H1 (cell line): ENCODE results near the gene ETV7. TPM values are rescaled to one million over a fixed set of nuclear protein-coding genes. Genes with fewer than 3 reads are reported as not detected.

ENCODE experiments used
- CTCF ChIA-PET: fragments of 300-600 bp; sonication (Branson Sonifier 250); formaldehyde crosslinking; loops from one replicate; lab custom pipeline; 2021; ENCODE audit not compliant: partially characterized antibody; lab: Charles Lee
- POLR2A ChIA-PET: fragments of 300-600 bp; sonication (Branson Sonifier 250); formaldehyde crosslinking; loops from one replicate; lab custom pipeline; 2021; ENCODE audit warnings: inconsistent platforms; ENCODE audit not compliant: partially characterized antibody; lab: Charles Lee
- DNase-seq, 2 experiments: peaks; one replicate each; pipeline versions ENCODE4 v3.0.0 to v3.0.0-alpha.2; 2010 to 2022; ENCODE audit warnings: low spot score in 2 of 2, low read depth in 1 of 2, mixed read lengths in 1 of 2
- FAIRE-seq: peaks from 2 replicates; lab custom pipeline; 2011; peaks lifted over from hg19 to GRCh38; lab: Jason Lieb, UNC
- H2AFZ ChIP-seq: 2 replicates; pipeline ENCODE4 v1.8.1; 2012; ENCODE audit warnings: low read length, inconsistent platforms
- H2AK5ac ChIP-seq: 2 replicates; pipeline ENCODE4 v1.6.1; 2013; ENCODE audit warnings: low read depth, low read length
- H2BK120ac ChIP-seq: replicated peaks from 2 replicates; pipeline ENCODE3; 2013; ENCODE audit warnings: low read depth, low read length, inconsistent platforms
- H2BK12ac ChIP-seq: 2 replicates; pipeline ENCODE4 v1.6.1; 2013; ENCODE audit warnings: low read depth, low read length
- H2BK15ac ChIP-seq: 2 replicates; pipeline ENCODE4 v1.6.1; 2013; ENCODE audit warnings: low read length
- H2BK20ac ChIP-seq: 2 replicates; pipeline ENCODE4 v1.6.1; 2013; ENCODE audit warnings: low read length
- H2BK5ac ChIP-seq: 2 replicates; pipeline ENCODE4 v1.6.1; 2013; ENCODE audit warnings: low read depth, low read length
- H3K14ac ChIP-seq: 2 replicates; pipeline ENCODE4 v1.6.1; 2013; ENCODE audit warnings: inconsistent platforms; ENCODE audit not compliant: insufficient read length
- H3K18ac ChIP-seq: 2 replicates; pipeline ENCODE4 v1.6.1; 2013; ENCODE audit warnings: low read length; ENCODE audit errors: extremely low read depth
- H3K23ac ChIP-seq: 2 replicates; pipeline ENCODE4 v1.6.1; 2013; ENCODE audit warnings: inconsistent platforms; ENCODE audit not compliant: insufficient read length
- H3K23me2 ChIP-seq: 2 replicates; pipeline ENCODE4 v1.6.1; 2013; ENCODE audit warnings: low read depth, low read length
- H3K27ac ChIP-seq: 2 replicates; pipeline ENCODE4 v1.6.1; 2011; ENCODE audit warnings: low read depth, low read length, inconsistent platforms
- H3K27me3 ChIP-seq, 4 experiments: replicated peaks in 1 of 4; 1 replicate in 1 of 4; 2 replicates in 3 of 4; pipeline versions ENCODE4 v1.6.1 to v1.8.1; 2011 to 2013; ENCODE audit warnings: low read length in 3 of 4, mild to moderate bottlenecking in 3 of 4, inconsistent platforms in 2 of 4, mixed read lengths in 2 of 4, moderate library complexity in 1 of 4; ENCODE audit not compliant: control insufficient read depth in 3 of 4, insufficient read depth in 3 of 4; ENCODE audit errors: extremely low read depth in 1 of 4
- H3K36me3 ChIP-seq, 4 experiments: 2 replicates each; pipeline versions ENCODE4 v1.6.1 to v1.8.1; 2011 to 2013; ENCODE audit warnings: mild to moderate bottlenecking in 4 of 4, low read length in 3 of 4, moderate library complexity in 2 of 4, control low read depth in 1 of 4, inconsistent platforms in 1 of 4; ENCODE audit not compliant: insufficient read depth in 4 of 4, control insufficient read depth in 2 of 4
- H3K4ac ChIP-seq: replicated peaks from 2 replicates; pipeline ENCODE3; 2013; ENCODE audit warnings: low read length, low read depth, mixed read lengths, inconsistent platforms; ENCODE audit not compliant: insufficient read length
- H3K4me1 ChIP-seq, 4 experiments: replicated peaks in 1 of 4; 1 replicate in 1 of 4; 2 replicates in 3 of 4; pipeline versions ENCODE4 v1.6.1 to v1.8.1; 2011 to 2013; ENCODE audit warnings: low read length in 3 of 4, inconsistent platforms in 2 of 4, mixed read lengths in 1 of 4; ENCODE audit not compliant: insufficient read depth in 4 of 4, control insufficient read depth in 3 of 4
- H3K4me2 ChIP-seq, 2 experiments: 2 replicates each; pipeline versions ENCODE4 v1.6.1 to v1.8.1; 2011 to 2013; ENCODE audit warnings: low read depth in 2 of 2, low read length in 2 of 2, control low read depth in 1 of 2, inconsistent platforms in 1 of 2, mild to moderate bottlenecking in 1 of 2; ENCODE audit not compliant: insufficient read depth in 1 of 2
- H3K4me3 ChIP-seq, 4 experiments: fragments of 200-600, 300-600 bp in 1 of 4; sonication (generic), shearing (Covaris generic), sonication (Bioruptor Twin) in 1 of 4; 2 replicates each; pipeline versions ENCODE4 v1.5.1 to v1.8.1; 2011 to 2016; ENCODE audit warnings: low read length in 4 of 4, low read depth in 3 of 4, control low read depth in 2 of 4, inconsistent platforms in 2 of 4, mild to moderate bottlenecking in 2 of 4, mixed read lengths in 1 of 4, moderate library complexity in 1 of 4; ENCODE audit not compliant: insufficient read depth in 2 of 4; ENCODE audit errors: extremely low read depth in 1 of 4
- H3K56ac ChIP-seq: replicated peaks from 2 replicates; pipeline ENCODE3; 2013; ENCODE audit warnings: low read depth, mild to moderate bottlenecking, mixed read lengths, low read length, inconsistent platforms; ENCODE audit not compliant: insufficient read length
- H3K79me1 ChIP-seq: 2 replicates; pipeline ENCODE4 v1.6.1; 2013; ENCODE audit warnings: low read depth, low read length, control low read depth
- H3K79me2 ChIP-seq, 2 experiments: 2 replicates each; pipeline versions ENCODE4 v1.6.1 to v1.8.1; 2012 to 2013; ENCODE audit warnings: low read length in 2 of 2, mild to moderate bottlenecking in 2 of 2, inconsistent platforms in 1 of 2; ENCODE audit not compliant: insufficient read depth in 2 of 2, control insufficient read depth in 1 of 2
- H3K9ac ChIP-seq, 4 experiments: replicated peaks in 1 of 4; 1 replicate in 1 of 4; 2 replicates in 3 of 4; pipeline versions ENCODE4 v1.6.1 to v1.8.1; 2011 to 2013; ENCODE audit warnings: low read depth in 3 of 4, low read length in 3 of 4, control low read depth in 2 of 4, mild to moderate bottlenecking in 2 of 4, moderate library complexity in 2 of 4, inconsistent platforms in 1 of 4; ENCODE audit errors: extremely low read depth in 1 of 4
- H3K9me3 ChIP-seq, 2 experiments: 2 replicates each; pipeline versions ENCODE4 v1.6.1 to v1.8.1; 2012 to 2013; ENCODE audit warnings: mild to moderate bottlenecking in 2 of 2, moderate library complexity in 2 of 2, control low read depth in 1 of 2, inconsistent platforms in 1 of 2, low read depth in 1 of 2, low read length in 1 of 2, mixed read lengths in 1 of 2; ENCODE audit not compliant: insufficient read depth in 2 of 2
- H4K20me1 ChIP-seq, 2 experiments: replicated peaks in 1 of 2; 2 replicates each; pipeline versions ENCODE3 to v1.8.1; 2011 to 2013; ENCODE audit warnings: inconsistent platforms in 2 of 2, low read length in 2 of 2, mild to moderate bottlenecking in 1 of 2; ENCODE audit not compliant: insufficient read depth in 2 of 2, control insufficient read depth in 1 of 2
- H4K5ac ChIP-seq: 2 replicates; pipeline ENCODE4 v1.6.1; 2013; ENCODE audit warnings: low read length, low read depth, mixed read lengths, inconsistent platforms; ENCODE audit not compliant: insufficient read length
- H4K8ac ChIP-seq: 2 replicates; pipeline ENCODE4 v1.8.0; 2013; ENCODE audit warnings: mild to moderate bottlenecking, moderate library complexity, low read length, inconsistent platforms; ENCODE audit not compliant: insufficient read depth; ENCODE audit errors: extremely low read depth
- H4K91ac ChIP-seq: replicated peaks from 2 replicates; pipeline ENCODE3; 2013; ENCODE audit warnings: low read length, mixed read lengths, inconsistent platforms; ENCODE audit not compliant: insufficient read length
- CREB1 ChIP-seq: IDR thresholded peaks from 2 replicates; pipeline ENCODE4 v1.6.1; 2012; ENCODE audit warnings: inconsistent platforms
- NANOG ChIP-seq: IDR thresholded peaks from 2 replicates; pipeline ENCODE4 v1.6.1; 2011; ENCODE audit warnings: low read length, low read depth, mild to moderate bottlenecking, inconsistent platforms; ENCODE audit not compliant: insufficient read depth, poor library complexity, severe bottlenecking
- RBBP5 ChIP-seq: IDR thresholded peaks from 2 replicates; pipeline ENCODE4 v1.7.1; 2012; ENCODE audit warnings: low read depth, mild to moderate bottlenecking, inconsistent platforms, low read length, moderate library complexity, borderline replicate concordance
- SIN3A ChIP-seq, 2 experiments: IDR thresholded peaks in 1 of 2; conservative IDR thresholded peaks in 1 of 2; 2 replicates each; pipeline ENCODE4 v1.6.1; 2011 to 2012; ENCODE audit warnings: low read length in 2 of 2, improper control_type of control experiment in 1 of 2, low read depth in 1 of 2, mild to moderate bottlenecking in 1 of 2
- WGBS, 2 experiments: shearing (Covaris generic) in 1 of 2; methylation state at CpG; one replicate each; pipeline versions ENCODE4 v1.1.6 to v1.1.7; 2013 to 2015; ENCODE audit warnings: low lambda C conversion rate in 2 of 2, mixed read lengths in 2 of 2, inconsistent platforms in 1 of 2, low coverage in 1 of 2, missing lambda C conversion rate in 1 of 2; ENCODE audit not compliant: insufficient replicate concordance in 2 of 2, insufficient coverage in 1 of 2, insufficient read length in 1 of 2; ENCODE audit errors: extremely low coverage in 1 of 2, missing lambda C conversion rate in 1 of 2; 5-methylcytosine and 5-hydroxymethylcytosine counted together
- polyA plus RNA-seq, 7 experiments: library from polyadenylated mRNA; depleted of rRNA in 3 of 7; stranded (reverse) in 5 of 7; unstranded in 2 of 7; fragments of >200 nt in 5 of 7; fragments of 200-250 nt in 2 of 7; gene quantifications; 1 replicate in 5 of 7; 2 replicates in 1 of 7; 4 replicates in 1 of 7; pipeline versions ENCODE4 v1.2.1 to v1.2.3, GENCODE V29; 2011 to 2013; ENCODE audit warnings: missing spikeins in 2 of 7, mixed read lengths in 2 of 7
- total RNA-seq: library from RNA; stranded (reverse); fragmentation: NEBNext Ultra II Directional; extraction: Animal tissue kit (Norgen Biotek cat#: 25700); gene quantifications from 2 replicates; pipeline ENCODE4 v1.2.1, GENCODE V29; 2021

ETV7 gene
- total and polyA plus RNA-seq, 2 of the 8 experiments (the other 6 are each of a cell fraction or from before 2014, with no cell fraction given): 0.54 to 2.4 TPM

DNA sequence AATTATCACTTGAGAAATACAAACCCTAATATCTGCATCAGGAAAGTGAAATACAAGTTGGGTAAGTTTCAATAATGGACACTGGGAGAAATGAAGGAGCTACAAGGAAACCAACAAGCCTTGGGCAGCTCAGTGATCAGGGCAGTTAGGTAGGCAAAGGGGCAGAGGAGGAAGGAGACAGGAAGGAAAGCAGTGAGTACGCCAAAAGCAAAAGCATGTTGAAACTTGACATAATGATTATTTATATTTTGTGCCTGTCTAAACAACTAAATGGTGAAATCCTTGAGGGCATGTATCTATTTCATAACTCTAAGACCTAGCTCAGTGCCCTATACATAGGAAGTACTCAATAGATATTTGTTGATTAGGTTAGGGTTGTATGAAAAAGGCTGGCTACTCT lies 31.8 kb upstream of the ETV7 start:
- Histone ChIP-seq H3K79me2 (no peaks in the 10 kb centered on the region), H3K27ac (no peak overlapping the region), H3K4me2 (no peak overlapping the region), H2AK5ac (no peak overlapping the region), H3K4me3 (no peak overlapping the region), H4K8ac (no peak overlapping the region), H2BK5ac (no peak overlapping the region), H3K9ac (no peak overlapping the region), H3K18ac (no peak overlapping the region), H4K20me1 (no peaks in the 10 kb centered on the region), H3K4ac (no peak overlapping the region), H2AFZ (no peak overlapping the region), H3K23me2 (peaks cover 3% of the 10 kb centered on the region; the same call in 1 of the 2 replicates), H3K36me3 (no peaks in the 10 kb centered on the region), H3K9me3 (no peaks in the 10 kb centered on the region), H2BK20ac (no peak overlapping the region), H4K5ac (no peak overlapping the region), H3K14ac (no peak overlapping the region), H2BK120ac (no peak overlapping the region), H3K56ac (no peak overlapping the region), H2BK12ac (no peak overlapping the region), H4K91ac (no peak overlapping the region), H3K23ac (no peak overlapping the region), H3K79me1 (no peaks in the 10 kb centered on the region), H3K4me1 (peaks cover 0 to 5% (median 3%) of the 10 kb centered on the region in 4 experiments; a peak in 4 of 7 replicates), H3K27me3 (no peaks in the 10 kb centered on the region), H2BK15ac (no peak overlapping the region)
- no peak for TF ChIP-seq SIN3A (conservative IDR thresholded peaks at IDR 0.05 in 1 of 2, IDR thresholded peaks at IDR 0.05 in 1 of 2; ENCODE audit: low read depth in 1 of 2, low read length in 2 of 2)
- TF ChIP-seq CREB1: no peak
- TF ChIP-seq RBBP5: no peak
- TF ChIP-seq NANOG: no peak
- DNase-seq (no peak), FAIRE-seq (no peak)
- ChIA-PET CTCF (interaction anchor here (1.2 to 1.6 kb wide), 2 partner anchors 24 to 78 kb away, joined by 4 read pairs; no protein-coding TSS in a partner anchor), POLR2A (interaction anchor here (1.3 kb wide), 2 partner anchors 176 to 181 kb away, joined by 3 to 4 read pairs; no protein-coding TSS in a partner anchor)
- 87% methylated on average over 1 of the region's 1 CpG; no CpG with 5 or more reads in 1 of the 2 experiments for WGBS, 2 experiments
